HUES6 (cell line): Measurements from ENCODE around the gene NUP210.

Source experiments
- H3K27ac ChIP-seq: 2 replicates; pipeline ENCODE4 v1.7.0; 2013; ENCODE audit warnings: low read depth, mild to moderate bottlenecking, low read length, inconsistent platforms
- H3K27me3 ChIP-seq: 2 replicates; pipeline ENCODE4 v1.6.1; 2013; ENCODE audit warnings: low read length; ENCODE audit not compliant: control insufficient read depth, insufficient read depth
- H3K36me3 ChIP-seq: 2 replicates; pipeline ENCODE4 v1.6.1; 2013; ENCODE audit warnings: low read length; ENCODE audit not compliant: control insufficient read depth, insufficient read depth
- H3K4me1 ChIP-seq: 2 replicates; pipeline ENCODE4 v1.6.1; 2013; ENCODE audit warnings: low read length; ENCODE audit not compliant: control insufficient read depth, insufficient read depth
- H3K4me3 ChIP-seq: 2 replicates; pipeline ENCODE4 v1.5.1; 2013; ENCODE audit warnings: low read depth, low read length
- H3K9ac ChIP-seq: one replicate; pipeline ENCODE4 v1.6.1; 2013; ENCODE audit warnings: mild to moderate bottlenecking, low read length
- H3K9me3 ChIP-seq: 2 replicates; pipeline ENCODE4 v1.6.1; 2013; ENCODE audit warnings: low read depth, low read length; ENCODE audit not compliant: control insufficient read depth, insufficient read depth

The NUP210 gene

GRCh38 chr3:13345772-13346171 is 74.3 kb downstream of the NUP210 start:
- Histone ChIP-seq H3K27ac (no peak overlapping the region), H3K27me3 (no peaks in the 10 kb centered on the region), H3K36me3 (peaks cover 17% of the 10 kb centered on the region), H3K9me3 (no peaks in the 10 kb centered on the region), H3K4me3 (no peak overlapping the region), H3K9ac (no peak overlapping the region), H3K4me1 (peaks cover 54% of the 10 kb centered on the region)

- H3K9me3 ChIP-seq, result no peaks in the 10 kb centered on the region
- H3K9ac ChIP-seq, result no peak overlapping the region
- H3K27me3 ChIP-seq, result no peaks in the 10 kb centered on the region
- H3K4me3 ChIP-seq, result no peak overlapping the region
- no peak overlapping the region for H3K27ac ChIP-seq
- peaks cover 54% of the 10 kb centered on the region for H3K4me1 ChIP-seq
- H3K36me3 ChIP-seq, result peaks cover 21% of the 10 kb centered on the region
Measured at GRCh38 chr3:13345284-13345683, 74.8 kb downstream of the NUP210 start.

GRCh38 chr3:13344663-13345062 is 75.5 kb downstream of the NUP210 start:
- peaks cover 27% of the 10 kb centered on the region for H3K36me3 ChIP-seq
- H3K9me3 ChIP-seq, result no peaks in the 10 kb centered on the region
- no peak overlapping the region for H3K4me3 ChIP-seq
- H3K27ac ChIP-seq, result no peak overlapping the region
- H3K27me3 ChIP-seq, result no peaks in the 10 kb centered on the region
- no peak overlapping the region for H3K9ac ChIP-seq
- H3K4me1 ChIP-seq, result peaks cover 49% of the 10 kb centered on the region

- H3K27me3 ChIP-seq, result no peaks in the 10 kb centered on the region
- peaks cover 38% of the 10 kb centered on the region for H3K4me1 ChIP-seq
- peaks cover 35% of the 10 kb centered on the region for H3K36me3 ChIP-seq
- no peak overlapping the region for H3K9ac ChIP-seq
- no peak overlapping the region for H3K27ac ChIP-seq
- no peak overlapping the region for H3K4me3 ChIP-seq
- no peaks in the 10 kb centered on the region for H3K9me3 ChIP-seq
Measured at GRCh38 chr3:13343601-13344000, 76.5 kb downstream of the NUP210 start.

- Histone ChIP-seq H3K27me3 (no peaks in the 10 kb centered on the region), H3K4me3 (no peak overlapping the region), H3K9me3 (no peaks in the 10 kb centered on the region), H3K36me3 (peaks cover 47% of the 10 kb centered on the region), H3K9ac (no peak overlapping the region), H3K27ac (no peak overlapping the region), H3K4me1 (peaks cover 16% of the 10 kb centered on the region)
Measured at GRCh38 chr3:13341229-13341905, 78.8 kb downstream of the NUP210 start.

- Histone ChIP-seq H3K27ac (no peak overlapping the region), H3K4me1 (peaks cover under 1% of the 10 kb centered on the region; the same call in 1 of the 2 replicates), H3K4me3 (no peak overlapping the region), H3K27me3 (no peaks in the 10 kb centered on the region), H3K9ac (no peak overlapping the region), H3K36me3 (peaks cover 56% of the 10 kb centered on the region), H3K9me3 (no peaks in the 10 kb centered on the region)
Measured at GRCh38 chr3:13339833-13340232, 80.3 kb downstream of the NUP210 start.

- no peak overlapping the region for H3K4me3 ChIP-seq
- no peak overlapping the region for H3K27ac ChIP-seq
- no peaks in the 10 kb centered on the region; the same call in 1 of the 2 replicates for H3K4me1 ChIP-seq
- H3K9me3 ChIP-seq, result no peaks in the 10 kb centered on the region
- no peaks in the 10 kb centered on the region for H3K27me3 ChIP-seq
- H3K9ac ChIP-seq, result no peak overlapping the region
- H3K36me3 ChIP-seq, result peaks cover 59% of the 10 kb centered on the region
Measured at GRCh38 chr3:13338996-13339395, 81.1 kb downstream of the NUP210 start.

GRCh38 chr3:13338231-13338630 is 81.9 kb downstream of the NUP210 start:
- H3K4me3 ChIP-seq, result no peak overlapping the region
- H3K27me3 ChIP-seq, result no peaks in the 10 kb centered on the region
- H3K36me3 ChIP-seq, result peaks cover 63% of the 10 kb centered on the region
- no peak overlapping the region for H3K27ac ChIP-seq
- H3K4me1 ChIP-seq, result no peaks in the 10 kb centered on the region; the same call in 1 of the 2 replicates
- no peaks in the 10 kb centered on the region for H3K9me3 ChIP-seq
- no peak overlapping the region for H3K9ac ChIP-seq

- Histone ChIP-seq H3K36me3 (peaks cover 68% of the 10 kb centered on the region), H3K4me1 (no peaks in the 10 kb centered on the region; the same call in 1 of the 2 replicates), H3K4me3 (no peak overlapping the region), H3K9ac (no peak overlapping the region), H3K9me3 (no peaks in the 10 kb centered on the region), H3K27me3 (no peaks in the 10 kb centered on the region), H3K27ac (no peak overlapping the region)
Measured at GRCh38 chr3:13336592-13336991, 83.5 kb downstream of the NUP210 start.

GRCh38 chr3:13335503-13335902 is 84.6 kb downstream of the NUP210 start:
- Histone ChIP-seq H3K27me3 (no peaks in the 10 kb centered on the region), H3K4me3 (no peak overlapping the region), H3K36me3 (peaks cover 68% of the 10 kb centered on the region), H3K27ac (no peak overlapping the region), H3K9me3 (no peaks in the 10 kb centered on the region), H3K4me1 (no peaks in the 10 kb centered on the region; the same call in 1 of the 2 replicates), H3K9ac (no peak overlapping the region)

- Histone ChIP-seq H3K4me1 (no peaks in the 10 kb centered on the region; the same call in 1 of the 2 replicates), H3K27me3 (no peaks in the 10 kb centered on the region), H3K9ac (no peak overlapping the region), H3K27ac (no peak overlapping the region), H3K4me3 (no peak overlapping the region), H3K36me3 (peaks cover 70% of the 10 kb centered on the region), H3K9me3 (no peaks in the 10 kb centered on the region)
Measured at GRCh38 chr3:13335059-13335458, 85.1 kb downstream of the NUP210 start.
